DMS79 treated with DMSO at 0.1 percent for 48 hours (cell line): ENCODE data around the gene CIDEC.
"Not testable (repeated sequence)": the region's sequence is repeated elsewhere in the genome, so short reads cannot be mapped to it uniquely, and the experiment has no call there.

Source experiments
- DNase-seq: peaks from one replicate; lab custom pipeline; 2025; lab: John Stamatoyannopoulos, UW

CIDEC gene

GRCh38 chr3:9901967-9902366 is 21.9 kb upstream of the CIDEC start:
- DNase-seq: no peak

- DNase-seq: not testable (repeated sequence)
These were observed 20.9 kb upstream of the CIDEC start for GRCh38 chr3:9900965-9901415.

- no peak for DNase-seq
These were observed 19.3 kb upstream of the CIDEC start for GRCh38 chr3:9899289-9899791.

- DNase-seq: no peak
These were observed 18.6 kb upstream of the CIDEC start for GRCh38 chr3:9898467-9899241.

GRCh38 chr3:9897408-9898372 is 17.6 kb upstream of the CIDEC start:
- DNase-seq: no peak

GRCh38 chr3:9896755-9897407 is 16.8 kb upstream of the CIDEC start:
- not testable (repeated sequence) for DNase-seq

GRCh38 chr3:9895715-9896114 is 15.7 kb upstream of the CIDEC start:
- DNase-seq: not testable (repeated sequence)

- no peak for DNase-seq
These were observed 13.7 kb upstream of the CIDEC start for GRCh38 chr3:9893739-9894138.

GRCh38 chr3:9891072-9891622 is 11.1 kb upstream of the CIDEC start:
- no peak for DNase-seq

- DNase-seq: peak; percentile 46
These were observed 10.4 kb upstream of the CIDEC start, which contains the start of gene JAGN1 for GRCh38 chr3:9890249-9891071. JAGN1 (plus strand) TSS chr3:9890610; CDS start chr3:9890723, 113 bp downstream.

GRCh38 chr3:9889405-9889804 is 9.4 kb upstream of the CIDEC start:
- no peak for DNase-seq

GRCh38 chr3:9888540-9888939 is 8.5 kb upstream of the CIDEC start:
- DNase-seq: no peak

GRCh38 chr3:9887480-9887879 is 7.4 kb upstream of the CIDEC start:
- no peak for DNase-seq

GRCh38 chr3:9886328-9886727 is 6.3 kb upstream of the CIDEC start:
- DNase-seq: no peak

- no peak for DNase-seq
These were observed 4.6 kb upstream of the CIDEC start for GRCh38 chr3:9884555-9885165.

GRCh38 chr3:9883706-9884554 is 3.9 kb upstream of the CIDEC start:
- no peak for DNase-seq

GRCh38 chr3:9881441-9881840 is 1.4 kb upstream of the CIDEC start:
- DNase-seq: no peak

GRCh38 chr3:9878700-9879099 is 1.4 kb downstream of the CIDEC start:
- no peak for DNase-seq

GRCh38 chr3:9876991-9877390 is 3.1 kb downstream of the CIDEC start:
- DNase-seq: no peak
